GM21529 (cell line): Measurements from ENCODE around the gene LMBRD1.
A peak's percentile ranks its signal among the peaks of the same experiment; 100 is the strongest.
"Not testable (repeated sequence)": the region's sequence is repeated elsewhere in the genome, so short reads cannot be mapped to it uniquely, and the experiment has no call there.

Experiments used
- ATAC-seq: cut with Tn5 transposase; IDR thresholded peaks from one replicate; pipeline ENCODE4 v1.9.1; 2021; ENCODE audit not compliant: unreplicated experiment

Gene LMBRD1

DNA sequence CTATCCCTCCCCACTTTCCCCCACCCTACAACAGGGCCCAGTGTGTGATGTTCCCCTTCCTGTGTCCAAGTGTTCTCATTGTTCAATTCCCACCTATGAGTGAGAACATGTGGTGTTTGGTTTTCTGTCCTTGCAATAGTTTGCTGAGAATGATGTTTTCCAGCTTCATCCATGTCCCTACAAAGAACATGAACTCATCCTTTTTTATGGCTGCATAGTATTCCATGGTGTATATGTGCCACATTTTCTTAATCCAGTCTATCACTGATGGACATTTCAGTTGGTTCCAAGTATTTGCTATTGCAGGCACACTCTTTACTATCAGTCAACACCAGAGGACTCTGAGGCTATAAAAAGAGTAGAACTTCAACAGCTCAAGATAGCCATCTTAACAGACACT, 2.0 kb upstream of the LMBRD1 start:
- ATAC-seq, result not testable (repeated sequence)

- ATAC-seq, result peak; percentile 32
These were observed 653 bp downstream of the LMBRD1 start for GRCh38 chr6:69796073-69796641.

DNA sequence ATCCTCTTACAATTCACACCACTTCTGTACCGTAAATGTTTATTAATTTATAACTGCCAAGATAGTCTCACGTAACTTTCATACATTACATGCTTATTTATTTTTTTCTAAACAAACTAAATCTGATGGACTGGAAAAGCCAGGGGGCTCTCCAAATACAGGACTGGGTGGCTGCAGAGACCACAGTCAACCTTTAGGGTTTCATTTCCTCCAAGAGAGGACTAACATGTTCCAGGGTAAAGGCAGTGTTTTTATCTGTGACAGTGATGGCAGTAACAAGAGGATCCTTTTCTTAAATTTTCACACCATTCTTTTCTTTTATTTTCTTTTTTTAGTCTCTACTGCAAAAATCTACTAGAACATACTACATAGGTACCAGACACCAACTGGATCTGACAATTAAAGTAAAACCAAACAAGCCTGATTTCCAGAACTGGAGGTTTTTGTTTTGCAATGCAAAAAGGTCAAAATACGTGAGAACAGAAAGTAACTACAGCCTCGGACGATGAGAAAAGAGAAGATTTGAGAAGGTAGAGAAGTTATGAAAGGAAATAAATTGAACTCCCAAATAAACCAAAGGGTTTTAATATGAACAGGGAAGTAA, 1.2 kb downstream of the LMBRD1 start:
- ATAC-seq, result peak; percentile 43

- no peak for ATAC-seq
These were observed 4.5 kb downstream of the LMBRD1 start for GRCh38 chr6:69792292-69792691.

DNA sequence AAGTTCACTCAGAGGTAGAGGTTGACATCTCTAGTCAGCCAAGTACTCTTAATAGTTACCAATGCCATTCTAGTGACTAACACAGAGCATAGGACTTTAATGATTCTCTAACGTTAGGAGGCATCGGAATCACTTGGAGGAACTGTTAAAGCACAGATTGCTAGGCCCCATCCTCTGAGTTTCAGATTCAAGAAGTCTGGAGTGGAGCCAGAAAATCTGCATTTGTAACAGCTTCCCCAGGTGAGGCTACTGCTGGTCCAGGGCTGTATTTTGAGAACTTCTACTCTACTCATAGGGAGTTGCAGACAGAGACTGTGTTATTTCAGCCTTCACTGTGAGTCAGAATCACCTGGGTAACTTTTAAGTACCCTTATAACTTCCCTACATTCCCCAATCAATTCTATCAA, 5.7 kb downstream of the LMBRD1 start:
- ATAC-seq, result peak; percentile 42

- peak; percentile 5 for ATAC-seq
These were observed 6.2 kb downstream of the LMBRD1 start for GRCh38 chr6:69790629-69791028.

DNA sequence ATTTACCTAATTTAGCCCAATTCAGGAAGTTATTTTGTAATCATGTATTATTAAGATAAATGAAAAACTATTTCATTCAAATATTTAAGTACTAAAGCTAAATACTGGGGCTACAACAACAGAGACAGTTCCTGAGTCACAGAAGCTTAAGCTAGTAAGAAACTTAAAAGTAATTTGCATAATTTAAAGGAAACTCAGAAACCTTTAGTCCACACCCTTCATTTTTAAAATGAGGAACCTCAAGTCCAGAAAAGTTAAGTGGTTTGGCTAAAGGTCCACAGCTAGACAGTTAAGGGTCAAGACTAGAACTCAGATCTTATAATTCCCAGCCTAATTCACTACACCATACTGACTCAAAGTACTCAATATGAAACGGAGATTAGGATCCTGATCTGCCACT, 7.2 kb downstream of the LMBRD1 start:
- ATAC-seq, result peak; percentile 37

GRCh38 chr6:69787436-69787835, 9.4 kb downstream of the LMBRD1 start:
- ATAC-seq, result not testable (repeated sequence)

DNA sequence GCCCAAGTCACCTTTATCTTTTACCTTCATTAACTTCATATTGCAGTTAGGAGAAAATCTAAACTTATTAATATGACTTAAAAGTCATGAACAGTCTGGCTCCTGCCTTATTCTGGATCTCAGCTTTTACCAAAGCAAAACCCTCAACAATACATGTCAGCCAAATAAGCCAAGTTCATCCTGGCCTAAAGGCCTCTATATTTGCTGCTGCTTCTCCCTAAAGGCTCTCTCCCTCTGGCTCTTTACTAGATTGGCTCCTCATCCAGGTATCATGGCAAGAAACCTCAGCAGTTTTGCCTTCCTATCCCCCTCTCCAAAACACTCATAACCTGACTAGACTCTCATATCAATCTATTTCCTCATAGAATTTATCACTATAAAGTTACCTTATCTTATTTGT, 11.1 kb downstream of the LMBRD1 start:
- ATAC-seq, result no peak

- peak; percentile 71 for ATAC-seq
These were observed 12.0 kb downstream of the LMBRD1 start for GRCh38 chr6:69784595-69785377.

- ATAC-seq, result no peak
These were observed 13.7 kb downstream of the LMBRD1 start for GRCh38 chr6:69783108-69783507.

GRCh38 chr6:69780585-69781178, 16.1 kb downstream of the LMBRD1 start:
- ATAC-seq, result no peak

- no peak for ATAC-seq
These were observed 20.9 kb downstream of the LMBRD1 start for GRCh38 chr6:69775941-69776340.

DNA sequence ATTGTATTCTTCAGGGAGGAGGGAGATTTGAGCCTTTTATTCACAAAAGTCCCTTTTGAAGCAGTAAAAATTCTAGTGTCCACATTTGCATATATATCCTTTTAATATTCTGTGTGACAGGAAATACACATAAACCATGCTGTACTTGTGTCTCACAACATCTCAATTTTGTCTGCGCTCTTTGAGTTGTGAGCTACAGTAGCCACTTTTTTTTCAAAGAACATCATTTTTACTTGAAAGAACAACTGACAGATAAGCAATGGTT, 21.3 kb downstream of the LMBRD1 start:
- ATAC-seq, result no peak

DNA sequence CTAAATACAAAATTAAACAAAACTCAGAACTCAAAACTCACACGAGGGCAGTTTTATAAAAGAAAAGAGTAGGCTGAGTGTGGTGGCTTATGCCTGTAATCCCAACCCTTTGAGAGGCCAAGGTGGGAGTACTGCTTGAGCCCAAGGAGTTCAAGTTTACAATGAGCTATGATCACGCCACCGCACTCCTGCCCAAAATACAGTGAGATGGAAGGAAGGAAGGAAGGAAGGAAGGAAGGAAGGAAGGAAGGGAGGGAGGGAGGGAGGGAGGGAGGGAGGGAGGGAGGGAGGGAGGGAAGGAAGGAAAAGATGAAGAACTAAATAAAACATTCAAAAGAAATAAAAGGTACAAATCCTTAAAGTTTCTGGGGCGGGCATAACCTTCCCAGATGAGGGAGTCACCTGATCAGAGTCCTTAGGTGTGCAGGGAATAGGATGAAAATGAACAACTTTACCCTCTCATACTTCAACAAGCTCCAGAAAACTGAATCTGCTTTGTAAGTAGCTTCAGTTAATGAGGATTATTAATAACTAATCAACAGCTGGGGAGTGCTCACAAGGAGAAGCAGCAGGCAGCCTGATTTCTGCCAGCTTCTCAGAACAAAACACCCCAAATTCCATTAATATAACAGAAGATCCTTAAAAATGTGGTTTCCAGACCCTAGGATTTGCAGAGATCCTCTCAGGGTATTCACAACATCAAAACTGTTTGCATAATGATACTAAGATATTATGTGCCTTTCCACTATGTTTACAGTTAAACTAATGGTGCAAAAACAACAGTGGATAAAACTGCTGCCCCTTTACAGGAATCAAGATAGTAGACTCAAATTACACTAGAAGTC, 21.8 kb downstream of the LMBRD1 start:
- no peak for ATAC-seq

GRCh38 chr6:69771158-69771906, 25.5 kb downstream of the LMBRD1 start:
- ATAC-seq, result no peak

GRCh38 chr6:69768664-69769063, 28.1 kb downstream of the LMBRD1 start:
- no peak for ATAC-seq

DNA sequence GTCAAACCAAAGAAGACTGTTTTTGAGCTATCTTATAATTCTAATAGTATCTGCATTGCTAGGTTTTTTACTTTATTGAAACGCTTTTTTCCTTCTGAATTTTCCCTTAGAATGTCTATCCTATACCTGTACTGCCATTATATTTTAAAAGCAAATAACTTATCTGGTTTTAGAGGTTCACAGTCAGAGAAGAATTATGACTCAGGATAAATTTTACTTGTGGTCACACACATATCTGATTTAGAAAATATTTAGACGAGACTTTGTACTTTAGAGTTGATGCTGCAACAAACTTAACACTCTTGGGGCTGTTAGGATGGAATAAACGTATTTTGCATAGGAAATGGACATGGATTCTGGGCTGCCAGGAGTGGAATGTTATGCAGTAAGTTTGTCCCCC, 33.0 kb downstream of the LMBRD1 start:
- no peak for ATAC-seq

DNA sequence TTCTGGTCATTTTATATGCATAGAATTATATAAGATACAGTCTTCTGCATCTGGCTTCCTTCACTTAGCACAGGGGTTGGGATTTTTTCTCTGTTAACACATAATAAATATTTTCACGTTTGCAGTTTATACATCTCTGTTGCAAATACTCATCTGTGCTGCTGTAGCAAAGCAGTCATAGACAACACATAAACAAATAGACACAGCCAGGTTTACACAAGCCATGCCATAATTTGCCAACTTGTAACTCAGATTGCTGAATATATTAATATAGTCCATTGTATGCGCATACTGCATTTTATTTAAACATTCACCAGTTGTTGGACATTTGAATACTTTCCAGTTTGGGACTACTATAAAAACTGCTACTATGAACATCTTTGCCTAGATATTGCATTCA, 35.0 kb downstream of the LMBRD1 start:
- no peak for ATAC-seq

- no peak for ATAC-seq
These were observed 38.6 kb downstream of the LMBRD1 start for GRCh38 chr6:69758214-69758613.

DNA sequence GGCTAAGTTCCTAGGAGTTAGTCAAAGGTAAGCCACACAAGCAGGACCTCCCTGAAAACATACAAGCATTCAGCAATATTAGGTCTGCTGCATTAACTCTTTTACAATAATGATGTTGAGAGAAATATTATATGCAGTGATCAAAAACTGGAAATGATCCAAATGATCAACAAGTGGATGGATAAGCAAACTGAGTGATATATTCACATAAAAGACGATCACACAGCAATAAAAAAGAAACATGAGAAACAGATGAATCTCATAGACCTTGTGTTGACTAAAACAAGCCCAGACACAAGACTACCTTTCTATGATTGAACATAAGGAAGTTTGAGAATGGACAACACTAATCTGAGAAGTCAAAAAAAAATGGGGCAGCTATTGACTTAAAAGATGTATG, 39.9 kb downstream of the LMBRD1 start:
- ATAC-seq, result no peak
